ENCODE data around the gene OR2A1.
"Not testable (repeated sequence)": the region's sequence is repeated elsewhere in the genome, so short reads cannot be mapped to it uniquely, and the experiment has no call there.

OR2A1 gene

DNA sequence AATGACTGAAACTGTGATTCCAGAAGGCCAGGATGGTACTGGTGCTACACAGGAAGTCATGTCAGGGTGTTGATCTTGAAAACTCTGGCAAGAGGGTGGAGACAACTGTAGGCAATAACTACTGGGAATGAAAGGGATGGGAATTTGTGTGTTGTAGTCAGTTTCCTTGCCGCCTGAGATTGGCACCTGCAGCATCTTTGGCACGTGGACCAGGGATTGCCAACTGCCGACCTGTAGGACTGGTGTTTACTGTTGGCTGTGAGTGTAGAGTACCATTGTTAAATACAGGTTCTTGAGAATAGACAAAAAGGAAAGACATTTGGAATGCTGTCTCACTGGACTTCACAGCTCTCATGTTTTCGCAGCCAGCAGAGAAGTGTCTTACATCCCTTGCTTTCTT lies 11.1 kb downstream of the OR2A1 start:
- not testable (repeated sequence) for DNase-seq (ENCODE audit: low read depth)

DNA sequence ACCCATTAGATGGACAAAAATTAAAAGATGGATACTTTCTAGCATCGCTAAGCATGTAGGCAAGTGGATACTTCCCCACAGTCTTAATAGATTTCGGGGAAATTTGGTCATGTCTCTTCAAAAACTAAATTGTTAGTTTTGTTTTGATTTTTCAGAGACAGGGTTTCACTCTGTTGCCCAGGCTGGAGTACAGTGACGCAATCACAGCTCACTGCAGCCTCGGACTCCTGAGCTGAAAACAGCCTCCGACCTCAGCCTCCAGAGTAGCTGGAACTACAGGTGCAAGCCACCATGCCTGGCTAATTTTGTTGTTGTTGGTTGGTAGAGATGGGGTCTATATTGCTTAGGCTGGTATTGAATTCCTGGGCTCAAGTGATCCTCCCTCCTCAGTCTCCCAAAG lies 13.6 kb downstream of the OR2A1 start:
- not testable (repeated sequence) for DNase-seq (ENCODE audit: low read depth)

DNA sequence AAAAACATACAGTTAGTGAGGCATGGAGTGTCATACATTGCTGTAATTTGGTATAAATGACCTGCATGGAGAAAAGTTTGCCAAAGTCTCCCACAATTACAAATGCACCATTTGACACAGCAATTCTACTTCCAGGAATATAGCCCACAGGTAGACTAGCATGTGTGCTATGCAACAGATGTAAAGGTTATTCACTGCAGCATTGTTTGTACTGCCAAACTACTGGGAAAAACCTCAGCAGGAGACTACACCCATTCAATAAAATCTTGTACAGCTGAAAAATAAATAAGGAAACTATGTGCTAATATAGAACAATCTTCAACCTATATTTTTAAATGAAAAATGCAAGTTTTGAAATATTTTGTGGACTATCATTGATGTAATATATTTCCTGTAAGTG lies 17.8 kb downstream of the OR2A1 start:
- DNase-seq (ENCODE audit: low read depth), result not testable (repeated sequence)

DNA sequence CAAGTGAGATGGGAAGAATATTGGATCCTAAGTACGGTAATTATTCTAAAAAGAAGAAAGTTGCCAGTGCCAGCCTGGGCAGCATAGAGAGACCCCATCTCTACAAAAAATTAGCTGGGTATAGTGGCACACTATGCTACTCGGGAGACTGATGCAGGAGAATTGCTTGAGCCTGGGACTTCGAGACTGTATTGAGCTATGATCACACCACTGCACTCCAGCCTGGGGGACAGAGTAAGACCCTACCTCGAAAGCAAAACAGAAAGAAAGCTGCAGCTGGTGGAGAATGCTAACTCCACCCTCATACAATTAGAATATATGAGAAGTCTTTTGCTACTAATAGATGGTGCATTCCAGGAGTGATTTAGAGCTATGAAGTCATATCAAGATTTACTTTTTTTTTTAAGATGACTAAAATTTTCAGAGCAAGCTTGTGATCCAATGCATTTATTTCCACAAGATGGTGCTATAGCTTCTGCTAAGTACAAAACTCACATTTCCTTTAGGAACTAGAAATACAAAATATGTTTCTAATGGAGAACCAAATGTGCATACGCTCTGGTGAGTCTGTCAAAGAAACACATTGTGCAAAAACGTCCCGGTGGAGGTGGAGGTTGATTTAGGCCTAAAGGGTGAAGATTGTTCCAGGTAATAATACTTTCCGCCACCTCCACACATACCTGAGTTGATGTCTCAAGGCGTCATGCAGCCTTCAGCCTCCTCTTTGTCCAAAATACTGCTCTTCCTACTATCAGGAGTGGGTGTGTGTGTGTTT lies 19.2 kb downstream of the OR2A1 start:
- not testable (repeated sequence) for DNase-seq (ENCODE audit: low read depth)

DNA sequence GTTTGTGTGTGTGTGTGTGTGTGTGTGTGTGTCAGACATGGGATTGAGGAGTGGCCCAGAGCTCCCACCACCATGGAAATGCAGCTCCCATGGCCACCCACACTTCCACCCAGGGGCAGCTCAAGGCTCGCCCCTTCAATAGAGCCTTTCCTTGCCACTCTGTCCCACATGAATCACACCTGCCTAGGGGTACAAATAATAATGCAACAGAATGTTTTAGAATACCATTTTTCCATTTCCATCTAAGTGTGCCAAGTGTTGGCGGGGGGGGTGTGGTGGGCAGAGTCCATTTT lies 19.7 kb downstream of the OR2A1 start:
- not testable (repeated sequence) for DNase-seq (ENCODE audit: low read depth)

DNA sequence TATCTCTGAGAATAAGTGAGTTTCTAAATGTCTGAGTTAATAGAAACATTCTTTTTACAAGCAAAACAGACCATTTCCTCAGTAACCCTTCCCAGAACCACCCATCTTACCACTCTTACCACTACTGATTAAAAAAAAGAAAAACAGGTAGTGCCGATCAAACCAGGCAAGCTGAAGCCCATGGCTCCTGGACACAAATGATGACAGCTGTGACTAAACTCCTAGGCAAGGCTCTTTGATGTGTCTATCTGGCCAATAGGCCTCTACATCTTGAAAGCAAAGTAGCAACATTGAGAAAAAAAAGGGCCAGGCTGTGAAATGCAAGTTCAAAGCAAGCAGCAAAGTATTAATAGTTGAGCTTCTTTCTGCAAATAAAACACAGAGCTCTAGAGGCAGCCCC lies 36.4 kb downstream of the OR2A1 start:
- not testable (repeated sequence) for DNase-seq (ENCODE audit: low read depth)

DNA sequence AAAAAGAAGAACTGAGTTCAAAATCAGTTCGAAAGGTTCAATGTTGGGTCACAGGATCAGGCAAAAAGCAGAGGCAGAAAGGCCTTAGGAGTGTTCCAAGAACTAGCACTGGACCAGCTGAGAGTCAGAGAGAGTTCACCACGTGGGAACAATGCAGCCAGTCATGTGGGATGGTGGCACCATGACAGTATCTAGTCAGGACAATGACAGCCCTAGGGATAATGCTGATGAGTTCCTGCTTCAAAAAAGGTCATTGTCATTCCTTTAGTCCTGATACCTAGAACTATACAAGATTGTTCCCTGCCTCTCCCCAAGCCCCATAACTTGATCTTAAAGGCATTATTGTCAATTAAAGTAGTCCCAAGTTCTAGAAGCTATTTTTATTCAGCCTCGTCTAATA lies 39.4 kb downstream of the OR2A1 start:
- not testable (repeated sequence) for DNase-seq (ENCODE audit: low read depth)

DNA sequence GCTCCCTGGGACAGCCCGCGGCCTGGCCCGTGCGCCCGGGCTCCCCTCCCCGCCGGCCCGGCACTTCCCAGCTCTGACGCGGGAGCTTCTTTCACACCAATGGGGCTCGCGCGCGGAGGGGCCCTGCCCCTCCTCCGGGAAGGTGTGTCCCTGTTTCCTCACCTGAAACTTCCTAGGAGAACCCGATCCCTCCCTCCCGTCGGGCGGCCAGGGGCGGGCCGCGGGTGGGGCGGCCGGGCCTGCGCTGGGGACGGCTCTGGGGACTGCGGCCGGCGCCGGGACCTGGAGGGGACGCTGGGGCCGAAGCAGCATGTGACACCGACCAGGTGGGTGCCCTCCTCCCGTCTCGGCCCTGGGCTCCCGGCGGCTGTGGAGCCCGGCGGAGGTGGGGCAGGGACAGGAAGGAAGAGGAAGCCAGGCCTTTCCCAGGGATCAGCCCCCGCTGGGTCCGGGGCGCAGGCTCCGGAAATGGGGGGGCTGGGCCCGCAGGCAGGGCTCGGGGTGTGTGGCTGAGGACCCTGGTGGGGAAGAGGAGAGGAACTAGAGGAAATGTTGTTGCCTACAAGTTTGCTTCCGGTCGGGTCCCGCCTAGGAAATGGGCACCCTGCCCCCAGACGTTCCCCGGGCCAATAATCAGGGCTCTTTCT lies 43.1 kb downstream of the OR2A1 start, which contains the start of gene ARHGEF5:
Gene ARHGEF5 (plus strand): TSS at position 227 of the 647 bp plus-strand sequence. CDS start 7,268 bp downstream, outside the sequence.
- DNase-seq (ENCODE audit: low read depth), result not testable (repeated sequence)

DNA sequence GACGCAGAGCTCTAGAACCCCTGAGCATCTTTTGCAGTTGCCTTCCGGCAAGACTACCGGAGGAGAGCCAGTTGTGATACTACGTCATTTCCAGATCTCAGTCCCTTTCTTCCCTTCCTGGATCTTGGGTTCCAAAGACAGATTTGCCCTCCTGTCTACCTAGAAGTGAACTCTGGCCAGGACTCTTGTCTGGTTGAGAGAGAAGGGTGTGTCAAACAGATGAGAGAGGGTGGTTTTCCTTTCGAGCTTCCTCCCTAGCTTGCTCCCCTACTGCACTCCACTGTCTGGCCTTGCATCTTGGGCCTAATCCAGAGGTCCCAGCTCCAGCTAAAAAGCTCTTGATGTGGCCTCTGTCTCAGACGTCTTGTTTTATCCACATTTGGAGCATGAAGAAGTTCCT lies 44.0 kb downstream of the OR2A1 start:
- DNase-seq (ENCODE audit: low read depth), result not testable (repeated sequence)

DNA sequence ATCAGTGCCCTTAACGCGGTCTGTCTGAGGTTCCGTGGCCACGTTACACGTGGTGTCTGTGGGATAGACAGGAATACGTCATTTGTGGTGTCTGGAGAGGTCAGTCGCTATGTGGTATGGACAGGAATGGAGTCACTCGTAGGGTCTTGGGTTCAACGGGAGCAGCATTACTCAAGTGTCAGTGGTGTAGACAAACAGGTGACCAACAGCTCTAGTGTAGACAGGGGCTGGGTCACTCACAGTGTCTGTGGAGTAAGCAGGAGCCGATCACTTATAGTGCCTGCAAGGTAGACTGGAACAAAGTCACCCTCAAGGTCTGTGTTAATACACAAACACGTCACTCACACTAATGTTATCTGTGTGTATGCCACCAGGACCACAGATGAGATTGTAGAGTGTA lies 44.6 kb downstream of the OR2A1 start:
- DNase-seq (ENCODE audit: low read depth), result not testable (repeated sequence)

DNA sequence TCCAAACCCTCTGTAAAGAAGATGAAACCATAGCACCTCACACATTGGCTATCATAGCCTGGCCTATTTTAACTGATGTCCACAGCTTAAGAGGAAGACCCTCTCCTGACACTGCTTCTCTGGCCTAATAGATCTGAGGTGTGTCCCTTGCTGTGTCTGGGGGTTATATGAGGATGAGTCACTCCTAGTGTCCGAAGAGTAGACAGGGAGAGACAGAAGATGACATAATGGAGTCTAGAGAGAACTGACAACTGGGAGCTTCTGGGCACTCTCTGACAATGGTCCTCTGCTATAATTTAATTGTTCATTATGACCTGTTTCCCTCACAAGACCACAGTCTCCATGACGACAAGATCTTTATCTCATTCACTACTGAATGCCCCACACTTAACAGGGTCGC lies 49.8 kb downstream of the OR2A1 start:
- not testable (repeated sequence) for DNase-seq (ENCODE audit: low read depth)

DNA sequence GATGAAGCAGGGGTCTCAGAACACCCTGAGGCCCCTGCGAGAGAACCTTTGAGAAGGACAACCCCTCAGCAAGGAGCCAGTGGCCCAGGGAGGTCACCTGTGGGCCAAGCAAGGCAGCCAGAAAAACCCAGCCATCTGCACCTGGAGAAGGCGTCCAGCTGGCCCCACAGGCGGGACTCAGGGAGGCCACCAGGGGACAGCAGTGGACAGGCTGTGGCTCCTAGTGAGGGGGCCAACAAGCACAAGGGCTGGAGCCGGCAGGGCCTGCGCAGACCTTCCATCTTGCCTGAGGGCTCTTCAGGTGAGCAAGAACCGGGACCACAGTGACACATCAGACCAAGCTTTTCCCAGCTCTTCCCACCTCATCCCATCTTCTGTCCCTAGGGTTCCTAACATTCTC lies 53.3 kb downstream of the OR2A1 start:
- not testable (repeated sequence) for DNase-seq (ENCODE audit: low read depth)

DNA sequence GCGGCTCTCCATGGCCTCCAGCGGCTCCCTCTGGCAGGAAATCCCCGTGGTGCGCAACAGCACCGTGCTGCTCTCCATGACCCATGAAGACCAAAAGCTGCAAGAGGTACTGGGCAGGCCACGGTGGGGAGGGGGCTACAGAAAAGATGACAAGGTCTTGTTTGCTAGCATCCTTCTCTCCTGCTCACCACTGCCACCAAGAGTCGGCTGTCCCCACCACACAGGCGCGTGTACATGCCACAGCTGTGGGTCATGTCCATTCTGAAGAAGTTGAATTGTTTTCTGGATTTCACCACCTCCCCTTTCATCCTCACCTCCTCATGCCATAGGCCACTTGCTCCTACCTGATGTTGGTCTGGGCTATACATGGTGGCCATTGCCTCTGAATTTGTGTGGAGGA lies 55.0 kb downstream of the OR2A1 start:
- not testable (repeated sequence) for DNase-seq (ENCODE audit: low read depth)

DNA sequence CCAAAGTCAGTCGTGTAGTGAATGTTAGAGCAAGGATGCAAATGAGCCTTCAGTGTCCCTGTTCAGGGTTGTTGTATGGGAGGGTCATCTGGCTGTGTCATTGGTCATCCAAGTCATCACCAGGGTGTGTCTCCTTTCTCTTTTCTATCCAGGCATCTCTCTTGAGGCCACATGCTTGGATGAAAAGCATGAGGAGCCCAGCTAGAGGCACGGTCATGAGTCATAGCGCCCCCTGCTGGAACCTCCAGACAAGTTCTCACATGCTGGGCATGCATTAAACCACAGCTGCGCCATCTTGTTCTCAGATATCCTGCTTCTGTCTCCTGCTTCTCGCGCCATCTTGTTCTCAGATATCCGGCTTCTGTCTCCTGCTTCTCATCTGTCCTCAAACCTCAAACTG lies 57.0 kb downstream of the OR2A1 start:
- not testable (repeated sequence) for DNase-seq (ENCODE audit: low read depth)
